IMR-90 (cell line): ENCODE data around the gene POLR2I. TPM values are rescaled to one million over a fixed set of nuclear protein-coding genes. Genes with fewer than 3 reads are reported as not detected.

Experiments
- ATAC-seq: fragments of 200-7000 bp; cut with Tn5 transposase; 2 replicates; pipeline ENCODE4 v1.9.1; 2020; ENCODE audit warnings: low read depth, mild to moderate bottlenecking, moderate library complexity
- BruUV-seq: library from RNA; stranded (reverse); fragments of 400-500 nt; replicated peaks from 2 replicates; lab custom pipeline; 2021; lab: Mats Ljungman, UMichigan
- CTCF ChIA-PET: fragments of 300-600 bp; formaldehyde crosslinking; extraction: SDS; loops from one replicate; lab custom pipeline; 2021; ENCODE audit warnings: antibody characterized with exemption; lab: Yijun Ruan, JAX
- POLR2A ChIA-PET: fragments of 300-600 bp; sonication (Branson Sonifier 250); formaldehyde crosslinking; loops from one replicate; lab custom pipeline; 2022; ENCODE audit warnings: antibody characterized with exemption; ENCODE audit not compliant: unreplicated experiment; lab: Charles Lee
- DNase-seq: peaks from one replicate; pipeline ENCODE4 v3.0.0; 2013
- H2AFZ ChIP-seq: replicated peaks from 2 replicates; pipeline ENCODE3; 2013; ENCODE audit warnings: low read length, mild to moderate bottlenecking; ENCODE audit not compliant: poor library complexity
- H2AK5ac ChIP-seq: 2 replicates; pipeline ENCODE4 v1.6.1; 2013; ENCODE audit warnings: low read depth, low read length, inconsistent platforms
- H2AK9ac ChIP-seq: replicated peaks from 2 replicates; pipeline ENCODE3; 2013; ENCODE audit warnings: mild to moderate bottlenecking, low read depth, low read length, moderate library complexity; ENCODE audit not compliant: poor library complexity
- H2BK120ac ChIP-seq: 2 replicates; pipeline ENCODE4 v1.6.1; 2013; ENCODE audit warnings: low read depth, low read length, inconsistent platforms
- H2BK15ac ChIP-seq: 3 replicates; pipeline ENCODE4 v1.6.1; 2013; ENCODE audit warnings: low read depth, low read length, inconsistent platforms
- H2BK20ac ChIP-seq: 2 replicates; pipeline ENCODE4 v1.6.1; 2013; ENCODE audit warnings: low read depth, mild to moderate bottlenecking, inconsistent platforms, low read length, moderate library complexity
- H2BK5ac ChIP-seq: 2 replicates; pipeline ENCODE4 v1.6.1; 2013; ENCODE audit warnings: mild to moderate bottlenecking, low read depth, low read length, inconsistent platforms; ENCODE audit not compliant: poor library complexity, severe bottlenecking
- H3K14ac ChIP-seq: replicated peaks from 2 replicates; pipeline ENCODE4 v1.6.1; 2013; ENCODE audit warnings: low read depth, low read length, inconsistent platforms
- H3K18ac ChIP-seq: 2 replicates; pipeline ENCODE4 v1.6.1; 2013; ENCODE audit warnings: low read depth, low read length, control low read depth
- H3K23ac ChIP-seq: 2 replicates; pipeline ENCODE4 v1.6.1; 2013; ENCODE audit warnings: low read depth, low read length, inconsistent platforms
- H3K27ac ChIP-seq: 2 replicates; pipeline ENCODE4 v1.5.1; 2013; ENCODE audit warnings: mild to moderate bottlenecking, control low read depth, low read length; ENCODE audit not compliant: insufficient read depth
- H3K27me3 ChIP-seq: 2 replicates; pipeline ENCODE4 v1.6.1; 2013; ENCODE audit warnings: low read length; ENCODE audit not compliant: control insufficient read depth, insufficient read depth
- H3K36me3 ChIP-seq: 2 replicates; pipeline ENCODE4 v1.6.1; 2013; ENCODE audit warnings: low read length, mixed read lengths; ENCODE audit not compliant: control insufficient read depth, insufficient read depth
- H3K4ac ChIP-seq: 2 replicates; pipeline ENCODE4 v1.6.1; 2013; ENCODE audit warnings: low read depth, low read length, inconsistent platforms
- H3K4me1 ChIP-seq: 2 replicates; pipeline ENCODE4 v1.6.1; 2013; ENCODE audit warnings: low read length, mixed read lengths; ENCODE audit not compliant: control insufficient read depth, insufficient read depth
- H3K4me2 ChIP-seq: 2 replicates; pipeline ENCODE4 v1.6.1; 2013; ENCODE audit warnings: low read depth, mild to moderate bottlenecking, control low read depth, low read length, moderate library complexity
- H3K4me3 ChIP-seq: 2 replicates; pipeline ENCODE4 v1.5.1; 2013; ENCODE audit warnings: low read depth, mild to moderate bottlenecking, control low read depth, low read length, moderate library complexity; ENCODE audit not compliant: insufficient read depth
- H3K56ac ChIP-seq: 2 replicates; pipeline ENCODE4 v1.6.1; 2013; ENCODE audit warnings: low read length, inconsistent platforms; ENCODE audit not compliant: insufficient read depth; ENCODE audit errors: extremely low read depth
- H3K79me1 ChIP-seq, 2 experiments: 2 replicates each; pipeline ENCODE4 v1.6.1; 2013; ENCODE audit warnings: low read length in 2 of 2, inconsistent platforms in 1 of 2, low read depth in 1 of 2
- H3K9ac ChIP-seq: 2 replicates; pipeline ENCODE4 v1.6.1; 2013; ENCODE audit warnings: low read depth, low read length, control low read depth
- H3K9me1 ChIP-seq: 2 replicates; pipeline ENCODE4 v1.6.1; 2013; ENCODE audit warnings: low read length, inconsistent platforms; ENCODE audit not compliant: insufficient read depth
- H3K9me3 ChIP-seq: 2 replicates; pipeline ENCODE4 v1.6.1; 2013; ENCODE audit warnings: low read length; ENCODE audit not compliant: control insufficient read depth, insufficient read depth
- H4K20me1 ChIP-seq: 2 replicates; pipeline ENCODE4 v1.6.1; 2013; ENCODE audit warnings: low read length, inconsistent platforms; ENCODE audit not compliant: insufficient read depth
- H4K5ac ChIP-seq: 2 replicates; pipeline ENCODE4 v1.6.1; 2013; ENCODE audit warnings: mild to moderate bottlenecking, low read depth, low read length, control low read depth
- H4K8ac ChIP-seq, 2 experiments: 2 replicates each; pipeline ENCODE4 v1.6.1; 2013; ENCODE audit warnings: low read depth in 2 of 2, low read length in 2 of 2, control low read depth in 1 of 2, inconsistent platforms in 1 of 2
- H4K91ac ChIP-seq: 2 replicates; pipeline ENCODE4 v1.6.1; 2013; ENCODE audit warnings: low read depth, low read length, inconsistent platforms; ENCODE audit not compliant: insufficient read depth
- CEBPB ChIP-seq: IDR thresholded peaks from 2 replicates; pipeline ENCODE4 v1.6.1; 2012; ENCODE audit warnings: low read depth, low read length, improper control_type of control experiment
- ELK1 ChIP-seq: fragments of 150-350 bp; IDR thresholded peaks from 2 replicates; pipeline ENCODE4 v1.6.1; 2016; ENCODE audit warnings: low read depth, mild to moderate bottlenecking, low read length, moderate library complexity, borderline replicate concordance
- MAZ ChIP-seq: IDR thresholded peaks from 2 replicates; pipeline ENCODE4 v1.6.1; 2012; ENCODE audit warnings: low read depth, mild to moderate bottlenecking, low read length, improper control_type of control experiment, moderate library complexity, borderline replicate concordance
- SMC3 ChIP-seq: fragments of 150-350 bp; IDR thresholded peaks from 2 replicates; pipeline ENCODE4 v1.6.1; 2016; ENCODE audit warnings: low read depth, mild to moderate bottlenecking, antibody characterized with exemption, low read length, moderate library complexity
- WGBS, 2 experiments: methylation state at CpG; one replicate each; pipeline versions ENCODE4 v1.1.5 to v1.1.7; 2013; ENCODE audit warnings: missing lambda C conversion rate in 2 of 2; ENCODE audit not compliant: insufficient read length in 1 of 2; ENCODE audit errors: extremely low coverage in 2 of 2; 5-methylcytosine and 5-hydroxymethylcytosine counted together
- dilution Hi-C: fragments of 300-500 bp; cut with HindIII; formaldehyde crosslinking; loops from one replicate; pipeline ENCODE4 v1.14.3; 2018; ENCODE audit warnings: low sequenced_read_pairs; ENCODE audit not compliant: unreplicated experiment
- in situ Hi-C: fragments of 300-500 bp; cut with MboI; formaldehyde crosslinking; loops from 3 replicates; pipeline ENCODE4 v1.14.3; 2019; ENCODE audit warnings: low sequenced_read_pairs, inconsistent platforms, mixed read lengths
- intact Hi-C: fragments of 100-400 bp; cut with micrococcal nuclease; formaldehyde crosslinking; loops from 2 replicates; pipeline ENCODE4 v1.10.0; 2022
- polyA plus RNA-seq, 3 experiments: library from polyadenylated mRNA; depleted of rRNA; stranded (reverse); fragments of >200 nt; gene quantifications; 2 replicates each; pipeline ENCODE4 v1.2.3, GENCODE V29; 2012; ENCODE audit warnings: low replicate concordance in 1 of 3
- total RNA-seq: library from RNA; depleted of rRNA; stranded (reverse); fragments of >200 nt; gene quantifications from 2 replicates; pipeline ENCODE4 v1.2.3, GENCODE V29; 2012

Gene POLR2I
- total and polyA plus RNA-seq, 2 of the 4 experiments (the other 2 are of a cell fraction), result 35.8 to 59.7 TPM

- no peaks in the 10 kb centered on the region for H3K27me3 ChIP-seq
- WGBS, 2 experiments, result 0% methylated on average over 7 of the region's 31 CpGs; no CpG with 5 or more reads in 1 of the 2 experiments
- TF ChIP-seq CEBPB (no peak), SMC3 (no peak), ELK1 (no peak), MAZ (peak; percentile 31; the same call in 1 of the 2 replicates)
- peak overlapping the region; percentile 93 for H4K91ac ChIP-seq
- H3K18ac ChIP-seq, result peak overlapping the region; percentile 84
- BruUV-seq, result TSS peak; percentile 86
- H2AK5ac ChIP-seq, result peak overlapping the region; percentile 87
- H3K9ac ChIP-seq, result peak overlapping the region; percentile 99
- dilution Hi-C loops, result no loop called here
- peak overlapping the region; percentile 59; the same call in 1 of the 3 replicates for H2BK15ac ChIP-seq
- peak overlapping the region; percentile 96 for H3K4me3 ChIP-seq
- peak; percentile 52 for DNase-seq
- in situ Hi-C loops, result no loop called here
- H3K56ac ChIP-seq, result peak overlapping the region; percentile 94
- peak overlapping the region; percentile 92 for H2BK5ac ChIP-seq
- peaks cover 10% of the 10 kb centered on the region for H3K4me1 ChIP-seq
- H3K79me1 ChIP-seq, result peaks cover 32 to 45% of the 10 kb centered on the region in 2 experiments
- no peaks in the 10 kb centered on the region for H3K9me3 ChIP-seq
- peak overlapping the region; percentile 99 for H3K4ac ChIP-seq
- intact Hi-C loops, result loop anchor here (2.0 kb wide), 1 partner anchor 26 kb away; the partner anchor contains the start of genes POLR2I and TBCB
- no peak overlapping the region for H2BK20ac ChIP-seq
- peak overlapping the region; percentile 98 for H3K14ac ChIP-seq
- H3K23ac ChIP-seq, result peak overlapping the region; percentile 96
- peak overlapping the region; percentile 96 for H2AFZ ChIP-seq
- H3K4me2 ChIP-seq, result peak overlapping the region; percentile 74
- peak; percentile 21 for ATAC-seq
- POLR2A ChIA-PET, result no interaction called here
- H2BK120ac ChIP-seq, result peak overlapping the region; percentile 63
- peak overlapping the region; percentile 95 for H3K27ac ChIP-seq
- peak overlapping the region; percentile 100 for H2AK9ac ChIP-seq
- peak overlapping the region; percentile 93 to 94 for H4K8ac ChIP-seq
- peaks cover 9% of the 10 kb centered on the region for H3K9me1 ChIP-seq
- peaks cover 27% of the 10 kb centered on the region for H4K20me1 ChIP-seq
- CTCF ChIA-PET, result interaction anchor here (1.4 kb wide), 1 partner anchor 11 kb away, joined by 3 read pairs; no protein-coding TSS in a partner anchor
- peak overlapping the region; percentile 91 for H4K5ac ChIP-seq
- peaks cover 25% of the 10 kb centered on the region for H3K36me3 ChIP-seq
Measured at GRCh38 chr19:36140304-36141038, 25.8 kb upstream of the POLR2I start.
